MCF 10A (cell line): ENCODE data around the gene FAM170B. TPM values are rescaled to one million over a fixed set of nuclear protein-coding genes. Genes with fewer than 3 reads are reported as not detected.

Source experiments
- BruUV-seq: library from RNA; stranded (reverse); fragments of 400-500 nt; replicated peaks from 2 replicates; lab custom pipeline; 2021; lab: Mats Ljungman, UMichigan
- CTCF ChIA-PET: fragments of 300-600 bp; sonication (Branson Sonifier 250); formaldehyde crosslinking; extraction: SDS; loops from one replicate; lab custom pipeline; 2021; ENCODE audit warnings: antibody characterized with exemption, inconsistent platforms; lab: Yijun Ruan, JAX
- POLR2A ChIA-PET: fragments of 300-600, 350-650 bp; sonication (Branson Sonifier 250); formaldehyde crosslinking; extraction: SDS; loops from one replicate; lab custom pipeline; 2020; ENCODE audit warnings: antibody characterized with exemption, inconsistent platforms; lab: Yijun Ruan, JAX
- DNase-seq: peaks from one replicate; pipeline ENCODE4 v3.0.0-alpha.2; 2018; ENCODE audit not compliant: unreplicated experiment
- H3K27ac Mint-ChIP-seq: one replicate; pipeline ENCODE4 v1.8.0; 2022; ENCODE audit warnings: mild to moderate bottlenecking, low read depth, mixed read lengths; ENCODE audit not compliant: unreplicated experiment
- H3K27me3 Mint-ChIP-seq: one replicate; pipeline ENCODE4 v1.8.0; 2022; ENCODE audit warnings: mixed read lengths; ENCODE audit not compliant: insufficient read depth, unreplicated experiment
- H3K36me3 Mint-ChIP-seq: one replicate; pipeline ENCODE4 v1.8.0; 2022; ENCODE audit warnings: mild to moderate bottlenecking, moderate library complexity, mixed read lengths; ENCODE audit not compliant: insufficient read depth, unreplicated experiment
- H3K4me1 Mint-ChIP-seq: one replicate; pipeline ENCODE4 v1.8.0; 2022; ENCODE audit warnings: mixed read lengths; ENCODE audit not compliant: insufficient read depth, unreplicated experiment
- H3K4me3 Mint-ChIP-seq: one replicate; pipeline ENCODE4 v1.8.0; 2022; ENCODE audit warnings: mild to moderate bottlenecking, moderate library complexity, mixed read lengths; ENCODE audit not compliant: unreplicated experiment
- H3K9me3 Mint-ChIP-seq: one replicate; pipeline ENCODE4 v1.8.0; 2022; ENCODE audit warnings: mixed read lengths; ENCODE audit not compliant: unreplicated experiment
- intact Hi-C: fragments of 100-400 bp; cut with micrococcal nuclease; formaldehyde crosslinking; loops from 2 replicates; pipeline ENCODE4 v1.14.1; 2022
- total RNA-seq: library from RNA; stranded (reverse); gene quantifications from 2 replicates; pipeline ENCODE4 v1.2.3, GENCODE V29; 2022
- TF ChIP-seq, protein P1 (sequence below): fragments of 200-600 bp; IDR thresholded peaks from one replicate; pipeline ENCODE4 v1.8.0; 2022; ENCODE audit warnings: antibody characterized with exemption, mild to moderate bottlenecking; ENCODE audit not compliant: unreplicated experiment

FAM170B gene
- total RNA-seq, 1 experiment from 2014 or later, result not detected

DNA sequence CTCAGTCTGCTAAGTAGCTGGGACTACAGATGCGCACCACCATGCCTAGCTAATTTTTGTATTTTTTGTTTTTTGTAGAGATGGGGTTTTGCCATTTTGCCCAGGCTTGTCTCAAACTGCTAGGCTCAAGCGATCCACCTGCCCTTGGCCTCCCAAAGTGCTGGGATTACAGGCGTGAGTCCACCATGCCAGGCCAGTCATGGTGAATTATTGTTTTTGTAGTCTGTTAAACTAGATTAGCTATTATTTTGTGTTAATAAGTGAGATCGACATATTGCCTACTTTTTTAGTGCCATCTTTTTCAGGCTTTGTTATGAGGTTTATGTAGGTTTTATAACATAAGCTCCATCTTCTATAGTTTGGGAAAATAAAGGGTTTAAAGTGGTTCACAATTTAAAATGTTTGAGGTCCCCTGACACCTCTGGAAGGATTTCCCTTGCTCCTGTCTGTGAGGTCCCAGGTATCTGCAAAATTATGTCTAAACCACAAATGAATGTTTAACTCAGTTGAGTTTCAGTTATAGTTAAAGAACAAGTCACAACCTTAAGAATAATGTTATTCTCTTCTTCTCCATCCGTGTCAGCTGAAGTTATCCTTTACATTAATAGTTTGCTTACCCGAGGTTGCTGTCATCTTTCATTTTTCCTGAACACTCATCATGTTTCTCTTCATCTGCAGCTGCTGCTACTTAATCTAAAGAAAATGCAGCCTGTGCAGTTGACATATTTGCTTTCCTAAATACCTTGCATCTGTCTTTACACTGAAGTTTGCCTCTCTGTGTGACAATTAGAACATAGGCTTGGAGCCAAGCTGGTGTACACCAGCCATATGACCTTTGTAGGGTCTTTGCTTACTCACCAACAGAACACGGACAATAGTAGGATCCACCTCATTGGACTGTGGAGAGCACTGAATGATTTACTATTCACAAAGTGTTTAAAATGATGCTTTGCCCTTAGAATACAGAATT lies 9.6 kb downstream of the FAM170B start:
- BruUV-seq, result no TSS peak
- no peak overlapping the region for H3K4me3 Mint-ChIP-seq
- TF ChIP-seq, protein P1, sequence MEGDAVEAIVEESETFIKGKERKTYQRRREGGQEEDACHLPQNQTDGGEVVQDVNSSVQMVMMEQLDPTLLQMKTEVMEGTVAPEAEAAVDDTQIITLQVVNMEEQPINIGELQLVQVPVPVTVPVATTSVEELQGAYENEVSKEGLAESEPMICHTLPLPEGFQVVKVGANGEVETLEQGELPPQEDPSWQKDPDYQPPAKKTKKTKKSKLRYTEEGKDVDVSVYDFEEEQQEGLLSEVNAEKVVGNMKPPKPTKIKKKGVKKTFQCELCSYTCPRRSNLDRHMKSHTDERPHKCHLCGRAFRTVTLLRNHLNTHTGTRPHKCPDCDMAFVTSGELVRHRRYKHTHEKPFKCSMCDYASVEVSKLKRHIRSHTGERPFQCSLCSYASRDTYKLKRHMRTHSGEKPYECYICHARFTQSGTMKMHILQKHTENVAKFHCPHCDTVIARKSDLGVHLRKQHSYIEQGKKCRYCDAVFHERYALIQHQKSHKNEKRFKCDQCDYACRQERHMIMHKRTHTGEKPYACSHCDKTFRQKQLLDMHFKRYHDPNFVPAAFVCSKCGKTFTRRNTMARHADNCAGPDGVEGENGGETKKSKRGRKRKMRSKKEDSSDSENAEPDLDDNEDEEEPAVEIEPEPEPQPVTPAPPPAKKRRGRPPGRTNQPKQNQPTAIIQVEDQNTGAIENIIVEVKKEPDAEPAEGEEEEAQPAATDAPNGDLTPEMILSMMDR, result no peak
- POLR2A ChIA-PET, result interaction anchor here (1.0 kb wide), 1 partner anchor 15 kb away, joined by 3 read pairs; no protein-coding TSS in a partner anchor
- H3K27me3 Mint-ChIP-seq, result peaks cover 34% of the 10 kb centered on the region
- CTCF ChIA-PET, result interaction anchor here (0.5 to 0.7 kb wide), 3 partner anchors 283 to 362 kb away, joined by 3 to 4 read pairs (median 3); no protein-coding TSS in a partner anchor
- no peak for DNase-seq
- H3K4me1 Mint-ChIP-seq, result peaks cover 5% of the 10 kb centered on the region
- peaks cover 8% of the 10 kb centered on the region for H3K9me3 Mint-ChIP-seq
- H3K27ac Mint-ChIP-seq, result no peak overlapping the region
- H3K36me3 Mint-ChIP-seq, result no peaks in the 10 kb centered on the region
- intact Hi-C loops, result no loop called here

DNA sequence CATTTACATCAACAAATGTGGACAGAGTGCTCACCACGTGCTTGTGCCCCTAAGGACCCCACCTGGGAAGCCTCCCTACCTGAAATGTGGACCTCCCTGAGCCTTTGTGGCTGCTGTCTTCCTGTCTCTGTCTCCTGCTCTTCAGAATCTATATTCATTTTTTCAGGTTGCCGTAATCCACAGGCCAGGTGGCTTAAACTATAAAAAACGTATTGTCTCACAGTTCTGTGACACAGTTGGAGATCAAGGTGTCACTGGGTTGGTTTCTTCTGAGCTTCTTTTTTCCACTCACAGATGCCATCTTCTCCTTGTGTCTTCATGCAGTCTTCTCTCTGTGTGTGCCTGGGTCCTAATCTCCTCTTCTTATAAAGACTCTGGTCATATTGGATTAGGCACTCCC lies 12.9 kb downstream of the FAM170B start:
- no peak for DNase-seq
- Mint-ChIP-seq H3K9me3 (peaks cover 8% of the 10 kb centered on the region), H3K27me3 (peaks cover 20% of the 10 kb centered on the region), H3K4me3 (no peak overlapping the region), H3K4me1 (peaks cover 5% of the 10 kb centered on the region), H3K36me3 (no peaks in the 10 kb centered on the region), H3K27ac (no peak overlapping the region)
- intact Hi-C loops, result no loop called here
- ChIA-PET CTCF (interaction anchor here (0.7 to 0.8 kb wide), 2 partner anchors 40 to 757 kb away, joined by 3 read pairs; no protein-coding TSS in a partner anchor), POLR2A (no interaction called here)
- TF ChIP-seq, protein P1, result no peak
- no TSS peak for BruUV-seq

- peak; percentile 40 for DNase-seq
- intact Hi-C loops, result no loop called here
- H3K4me3 Mint-ChIP-seq, result no peak overlapping the region
- TF ChIP-seq, protein P1, result no peak
- no peak overlapping the region for H3K27ac Mint-ChIP-seq
- H3K27me3 Mint-ChIP-seq, result peaks cover 20% of the 10 kb centered on the region
- no peaks in the 10 kb centered on the region for H3K36me3 Mint-ChIP-seq
- H3K9me3 Mint-ChIP-seq, result peaks cover 8% of the 10 kb centered on the region
- POLR2A ChIA-PET, result no interaction called here
- CTCF ChIA-PET, result no interaction called here
- H3K4me1 Mint-ChIP-seq, result peaks cover 5% of the 10 kb centered on the region
- no TSS peak for BruUV-seq
Observed at GRCh38 chr10:49119746-49120145, 14.1 kb downstream of the FAM170B start.

GRCh38 chr10:49118430-49119074 lies 15.3 kb downstream of the FAM170B start:
- no TSS peak for BruUV-seq
- ChIA-PET CTCF (interaction anchor here (0.6 kb wide), 1 partner anchor 29 kb away, joined by 3 read pairs; no protein-coding TSS in a partner anchor), POLR2A (no interaction called here)
- no peaks in the 10 kb centered on the region for H3K36me3 Mint-ChIP-seq
- DNase-seq, result no peak
- H3K27me3 Mint-ChIP-seq, result peaks cover 20% of the 10 kb centered on the region
- TF ChIP-seq, protein P1, result no peak
- H3K9me3 Mint-ChIP-seq, result peaks cover 8% of the 10 kb centered on the region
- H3K4me3 Mint-ChIP-seq, result no peak overlapping the region
- peaks cover 5% of the 10 kb centered on the region for H3K4me1 Mint-ChIP-seq
- intact Hi-C loops, result no loop called here
- H3K27ac Mint-ChIP-seq, result no peak overlapping the region
